SU-DHL-6 (cell line): ENCODE measurements around the gene TBRG4.

Experiments
- H2AFZ ChIP-seq: fragments of 200-600 bp; sonication (generic); 2 replicates; pipeline ENCODE4 v1.6.1; 2014; ENCODE audit warnings: low read depth, mild to moderate bottlenecking, moderate library complexity, mixed read lengths, antibody characterized with exemption, low read length; ENCODE audit not compliant: severe bottlenecking
- H3F3A ChIP-seq: fragments of 200-600 bp; shearing (Covaris generic); 2 replicates; pipeline ENCODE4 v1.6.0; 2016; ENCODE audit warnings: antibody characterized with exemption, mild to moderate bottlenecking; ENCODE audit not compliant: insufficient read depth
- H3K27ac ChIP-seq: fragments of 200-600 bp; sonication (generic); 2 replicates; pipeline ENCODE4 v1.5.1; 2016; ENCODE audit warnings: low read depth, mild to moderate bottlenecking, low read length, moderate library complexity, mixed read lengths
- H3K27me3 ChIP-seq: fragments of 200-600 bp; sonication (generic), shearing (Covaris generic); 2 replicates; pipeline ENCODE4 v1.6.0; 2014; ENCODE audit warnings: mild to moderate bottlenecking, low read length
- H3K36me3 ChIP-seq: fragments of 200-600 bp; sonication (generic); 2 replicates; pipeline ENCODE4 v1.6.1; 2014; ENCODE audit warnings: mild to moderate bottlenecking, low read length, mixed read lengths
- H3K4me2 ChIP-seq: fragments of 300-600, 200-600 bp; shearing (Covaris generic), sonication (generic); 2 replicates; pipeline ENCODE4 v1.6.0; 2014; ENCODE audit warnings: low read length, low read depth, mild to moderate bottlenecking; ENCODE audit not compliant: poor library complexity, severe bottlenecking
- H3K4me3 ChIP-seq: fragments of 200-600 bp; sonication (generic); 2 replicates; pipeline ENCODE4 v1.5.1; 2014; ENCODE audit warnings: antibody characterized with exemption, low read length, mild to moderate bottlenecking, mixed read lengths; ENCODE audit not compliant: insufficient read depth, poor library complexity, severe bottlenecking
- H3K79me2 ChIP-seq: fragments of 200-600 bp; sonication (generic); 2 replicates; pipeline ENCODE4 v1.6.1; 2014; ENCODE audit warnings: mild to moderate bottlenecking, low read length, moderate library complexity; ENCODE audit not compliant: insufficient read depth
- H3K9ac ChIP-seq: fragments of 200-600 bp; sonication (generic); 2 replicates; pipeline ENCODE4 v1.7.0; 2014; ENCODE audit warnings: mild to moderate bottlenecking, low read length
- H3K9me2 ChIP-seq: fragments of 200-600 bp; sonication (generic); replicated peaks from 2 replicates; pipeline ENCODE4 v1.6.1; 2014; ENCODE audit warnings: low read length; ENCODE audit not compliant: insufficient read depth
- H3K9me3 ChIP-seq: fragments of 200-600 bp; sonication (generic); 2 replicates; pipeline ENCODE4 v1.6.1; 2014; ENCODE audit warnings: low read length, mixed read lengths; ENCODE audit not compliant: insufficient read depth
- H4K20me1 ChIP-seq: fragments of 200-600 bp; sonication (generic); 2 replicates; pipeline ENCODE4 v1.6.1; 2014; ENCODE audit warnings: low read depth, mild to moderate bottlenecking, antibody characterized with exemption, low read length, moderate library complexity, mixed read lengths
- EZH2phosphoT487 ChIP-seq: fragments of 200-600 bp; sonication (generic), shearing (Covaris generic); conservative IDR thresholded peaks from 2 replicates; pipeline ENCODE4 v1.6.1; 2018; ENCODE audit warnings: mild to moderate bottlenecking, antibody characterized with exemption, low read length, moderate library complexity, mixed read lengths
- TF ChIP-seq, protein P1 (sequence below): fragments of 200-600 bp; sonication (generic); IDR thresholded peaks from one replicate; pipeline ENCODE4 v1.5.1; 2017; ENCODE audit warnings: antibody characterized with exemption, mild to moderate bottlenecking, low read length, moderate library complexity; ENCODE audit not compliant: insufficient read depth, poor library complexity, severe bottlenecking

TBRG4 gene

DNA sequence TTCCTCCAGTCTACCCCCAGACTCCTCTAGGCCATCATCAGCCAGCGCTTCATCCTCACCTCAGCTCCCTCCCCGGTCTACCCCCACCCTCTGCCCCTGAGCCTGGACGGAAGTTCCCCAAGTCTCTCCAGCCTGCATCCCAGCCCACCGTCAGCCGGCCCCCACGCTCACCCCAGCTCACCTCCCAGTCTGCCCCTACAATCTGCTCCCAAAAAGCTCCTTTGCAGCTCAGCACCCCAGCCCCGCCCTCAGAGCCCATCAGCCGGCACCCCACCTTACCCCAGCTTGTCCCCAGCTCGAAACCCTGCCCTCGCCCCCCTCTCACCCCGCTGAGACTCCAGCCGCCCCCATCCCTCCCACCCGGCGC is 45.8 kb upstream of the TBRG4 start:
- H3K4me3 ChIP-seq: no peak overlapping the region
- no peaks in the 10 kb centered on the region for H3K27me3 ChIP-seq
- no peaks in the 10 kb centered on the region for H3F3A ChIP-seq
- H3K4me2 ChIP-seq: no peak overlapping the region
- H3K36me3 ChIP-seq: no peaks in the 10 kb centered on the region
- no peaks in the 10 kb centered on the region for H3K9me2 ChIP-seq
- no peaks in the 10 kb centered on the region for H4K20me1 ChIP-seq
- H3K27ac ChIP-seq: no peak overlapping the region
- H3K9me3 ChIP-seq: no peaks in the 10 kb centered on the region
- no peaks in the 10 kb centered on the region for H3K79me2 ChIP-seq
- TF ChIP-seq EZH2phosphoT487: no peak
- TF ChIP-seq, protein P1, sequence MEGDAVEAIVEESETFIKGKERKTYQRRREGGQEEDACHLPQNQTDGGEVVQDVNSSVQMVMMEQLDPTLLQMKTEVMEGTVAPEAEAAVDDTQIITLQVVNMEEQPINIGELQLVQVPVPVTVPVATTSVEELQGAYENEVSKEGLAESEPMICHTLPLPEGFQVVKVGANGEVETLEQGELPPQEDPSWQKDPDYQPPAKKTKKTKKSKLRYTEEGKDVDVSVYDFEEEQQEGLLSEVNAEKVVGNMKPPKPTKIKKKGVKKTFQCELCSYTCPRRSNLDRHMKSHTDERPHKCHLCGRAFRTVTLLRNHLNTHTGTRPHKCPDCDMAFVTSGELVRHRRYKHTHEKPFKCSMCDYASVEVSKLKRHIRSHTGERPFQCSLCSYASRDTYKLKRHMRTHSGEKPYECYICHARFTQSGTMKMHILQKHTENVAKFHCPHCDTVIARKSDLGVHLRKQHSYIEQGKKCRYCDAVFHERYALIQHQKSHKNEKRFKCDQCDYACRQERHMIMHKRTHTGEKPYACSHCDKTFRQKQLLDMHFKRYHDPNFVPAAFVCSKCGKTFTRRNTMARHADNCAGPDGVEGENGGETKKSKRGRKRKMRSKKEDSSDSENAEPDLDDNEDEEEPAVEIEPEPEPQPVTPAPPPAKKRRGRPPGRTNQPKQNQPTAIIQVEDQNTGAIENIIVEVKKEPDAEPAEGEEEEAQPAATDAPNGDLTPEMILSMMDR: no peak
- no peak overlapping the region for H2AFZ ChIP-seq
- no peak overlapping the region for H3K9ac ChIP-seq

DNA sequence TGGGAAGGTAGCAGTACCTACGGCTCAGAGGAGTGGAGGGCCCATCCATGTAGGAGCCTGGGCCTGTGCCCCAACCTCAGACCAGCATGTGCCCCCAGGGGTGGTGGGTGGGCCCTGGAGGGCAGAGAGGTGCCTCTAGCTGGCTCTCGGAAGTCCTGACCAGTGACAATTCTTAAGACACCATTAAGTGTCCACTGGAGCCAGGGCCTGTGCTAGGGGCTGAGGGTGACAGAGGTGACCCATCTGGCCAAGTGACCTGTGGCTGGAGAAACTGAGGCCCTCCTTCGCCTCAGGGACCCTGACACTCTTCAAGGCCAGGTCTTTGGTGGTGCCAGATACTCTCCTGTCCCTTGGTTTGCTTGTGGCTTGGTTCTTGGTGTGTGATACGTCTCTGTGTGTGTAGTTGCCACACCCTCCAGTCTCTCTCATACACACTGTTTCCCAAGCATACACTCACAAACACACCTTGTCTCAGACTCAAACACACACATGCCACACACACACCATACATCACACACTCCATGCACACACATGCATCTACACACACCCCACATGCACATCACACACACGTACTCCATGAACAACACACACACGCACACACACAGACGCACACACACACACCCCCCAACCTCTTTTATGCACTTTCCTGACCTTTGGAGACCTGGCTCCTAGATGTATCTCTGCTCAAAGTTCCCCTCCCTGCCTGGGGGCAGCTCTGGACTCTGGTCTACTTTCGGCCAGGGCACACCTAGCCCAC is 45.2 kb upstream of the TBRG4 start:
- H3K4me2 ChIP-seq: no peak overlapping the region

DNA sequence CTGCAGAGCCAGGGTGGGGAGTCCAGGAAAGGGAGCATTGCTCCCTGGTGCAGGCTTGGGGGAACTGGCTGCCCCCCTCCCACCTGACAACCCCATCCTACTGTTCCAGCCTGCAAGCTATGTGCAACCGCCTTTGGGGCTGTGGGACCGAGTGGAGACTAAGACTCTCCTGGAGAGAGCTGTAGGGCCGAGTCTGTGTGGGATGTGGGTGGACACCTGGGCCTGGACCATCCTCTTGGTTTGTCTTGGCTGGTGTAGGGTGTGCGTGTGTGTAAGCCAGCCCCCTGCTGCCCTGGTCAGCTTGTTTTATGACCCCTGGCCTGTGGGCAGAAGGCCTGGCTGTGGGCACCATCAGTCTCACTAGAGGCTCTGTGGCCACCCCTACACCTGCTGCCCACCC is 44.4 kb upstream of the TBRG4 start:
- H2AFZ ChIP-seq: no peak overlapping the region
- H4K20me1 ChIP-seq: no peaks in the 10 kb centered on the region
- no peak overlapping the region for H3K4me2 ChIP-seq
- no peak overlapping the region for H3K4me3 ChIP-seq
- no peak overlapping the region for H3K9ac ChIP-seq
- no peaks in the 10 kb centered on the region for H3K27me3 ChIP-seq
- H3K79me2 ChIP-seq: no peaks in the 10 kb centered on the region
- H3F3A ChIP-seq: no peaks in the 10 kb centered on the region
- no peaks in the 10 kb centered on the region for H3K9me3 ChIP-seq
- no peaks in the 10 kb centered on the region for H3K9me2 ChIP-seq
- TF ChIP-seq, protein P1: no peak
- TF ChIP-seq EZH2phosphoT487: no peak
- H3K27ac ChIP-seq: no peak overlapping the region
- H3K36me3 ChIP-seq: no peaks in the 10 kb centered on the region

More for the DNA sequence above, 45.2 kb upstream of the TBRG4 start:
- Histone ChIP-seq H3K9me3 (no peaks in the 10 kb centered on the region), H2AFZ (no peak overlapping the region), H3F3A (no peaks in the 10 kb centered on the region), H3K79me2 (no peaks in the 10 kb centered on the region), H3K36me3 (no peaks in the 10 kb centered on the region), H3K9me2 (no peaks in the 10 kb centered on the region), H3K27me3 (no peaks in the 10 kb centered on the region), H4K20me1 (no peaks in the 10 kb centered on the region), H3K9ac (no peak overlapping the region), H3K4me3 (no peak overlapping the region), H3K27ac (no peak overlapping the region)
- TF ChIP-seq EZH2phosphoT487: no peak
- TF ChIP-seq, protein P1: no peak
